ENCODE measurements around the gene TMEM219. TPM values are rescaled to one million over a fixed set of nuclear protein-coding genes. Genes with fewer than 3 reads are reported as not detected.
"Not testable (repeated sequence)": the region's sequence is repeated elsewhere in the genome, so short reads cannot be mapped to it uniquely, and the experiment has no call there.

Gene TMEM219
- total and polyA plus RNA-seq, 4 donors, result 56.4 to 210 (median 134) TPM

DNA sequence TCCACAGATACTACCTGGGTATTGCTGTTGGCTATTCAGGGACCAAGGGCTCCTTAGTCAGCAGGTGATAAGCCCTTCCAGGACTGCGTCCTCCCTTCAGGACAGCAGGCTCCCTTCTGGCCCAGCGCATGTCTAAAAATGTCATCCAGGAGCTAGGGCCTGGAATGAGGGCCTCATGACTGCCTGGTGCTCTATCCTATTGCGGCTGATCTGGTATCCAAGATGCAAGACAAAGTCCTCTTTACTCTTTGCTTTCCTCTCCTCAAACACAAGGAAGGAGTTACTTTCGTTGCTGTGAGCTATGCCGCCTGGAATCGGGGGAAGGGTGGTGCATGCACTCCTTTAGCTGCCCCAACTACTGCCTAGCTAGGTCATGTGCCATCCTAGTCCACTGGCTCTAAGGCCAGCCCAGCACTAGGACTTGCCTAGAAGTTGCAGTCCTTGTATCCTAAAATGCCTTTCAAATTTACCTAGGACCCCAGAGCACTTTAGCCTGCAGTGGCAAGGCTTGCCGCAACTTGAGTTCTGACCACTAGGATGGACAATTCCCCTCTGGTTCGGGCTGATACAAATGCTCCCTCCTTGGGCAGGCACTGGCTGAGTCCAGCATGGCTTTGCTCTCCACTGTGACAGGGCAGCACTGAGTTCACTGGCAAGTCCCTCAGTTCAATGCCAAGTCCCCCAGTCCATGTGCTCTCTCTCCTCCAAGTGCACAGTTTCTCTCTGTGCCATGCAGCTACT, 10.1 kb upstream of the TMEM219 start:
- 88% methylated on average over 8 of the region's 8 CpGs for WGBS, 2 donors
- Histone ChIP-seq H3K36me3 (ENCODE audit: control insufficient read depth in 4 of 4, insufficient read depth in 4 of 4, low read length in 4 of 4) (no peaks in the 10 kb centered on the region), H3K27ac (ENCODE audit: low read depth in 1 of 2, low read length in 1 of 2) (no peak overlapping the region), H3K27me3 (ENCODE audit: control insufficient read depth in 3 of 3, insufficient read depth in 3 of 3, low read length in 2 of 3) (no peaks in the 10 kb centered on the region), H3K9me3 (ENCODE audit: control insufficient read depth in 4 of 4, insufficient read depth in 3 of 4, low read length in 3 of 4) (no peaks in the 10 kb centered on the region), H3K4me3 (no peak overlapping the region), H3K9ac (ENCODE audit: insufficient read depth in 1 of 2, low read length in 2 of 2) (no peak overlapping the region), H3K4me1 (ENCODE audit: control insufficient read depth in 5 of 5, insufficient read depth in 5 of 5, low read length in 5 of 5) (no peaks in the 10 kb centered on the region)
- TF ChIP-seq, protein P1, sequence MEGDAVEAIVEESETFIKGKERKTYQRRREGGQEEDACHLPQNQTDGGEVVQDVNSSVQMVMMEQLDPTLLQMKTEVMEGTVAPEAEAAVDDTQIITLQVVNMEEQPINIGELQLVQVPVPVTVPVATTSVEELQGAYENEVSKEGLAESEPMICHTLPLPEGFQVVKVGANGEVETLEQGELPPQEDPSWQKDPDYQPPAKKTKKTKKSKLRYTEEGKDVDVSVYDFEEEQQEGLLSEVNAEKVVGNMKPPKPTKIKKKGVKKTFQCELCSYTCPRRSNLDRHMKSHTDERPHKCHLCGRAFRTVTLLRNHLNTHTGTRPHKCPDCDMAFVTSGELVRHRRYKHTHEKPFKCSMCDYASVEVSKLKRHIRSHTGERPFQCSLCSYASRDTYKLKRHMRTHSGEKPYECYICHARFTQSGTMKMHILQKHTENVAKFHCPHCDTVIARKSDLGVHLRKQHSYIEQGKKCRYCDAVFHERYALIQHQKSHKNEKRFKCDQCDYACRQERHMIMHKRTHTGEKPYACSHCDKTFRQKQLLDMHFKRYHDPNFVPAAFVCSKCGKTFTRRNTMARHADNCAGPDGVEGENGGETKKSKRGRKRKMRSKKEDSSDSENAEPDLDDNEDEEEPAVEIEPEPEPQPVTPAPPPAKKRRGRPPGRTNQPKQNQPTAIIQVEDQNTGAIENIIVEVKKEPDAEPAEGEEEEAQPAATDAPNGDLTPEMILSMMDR (IDR thresholded peaks at IDR 0.05; ENCODE audit: control extremely low read depth, extremely low read depth), result no peak
- no peak for DNase-seq
- no peak for ATAC-seq (ENCODE audit: insufficient read depth, low FRiP score)

DNA sequence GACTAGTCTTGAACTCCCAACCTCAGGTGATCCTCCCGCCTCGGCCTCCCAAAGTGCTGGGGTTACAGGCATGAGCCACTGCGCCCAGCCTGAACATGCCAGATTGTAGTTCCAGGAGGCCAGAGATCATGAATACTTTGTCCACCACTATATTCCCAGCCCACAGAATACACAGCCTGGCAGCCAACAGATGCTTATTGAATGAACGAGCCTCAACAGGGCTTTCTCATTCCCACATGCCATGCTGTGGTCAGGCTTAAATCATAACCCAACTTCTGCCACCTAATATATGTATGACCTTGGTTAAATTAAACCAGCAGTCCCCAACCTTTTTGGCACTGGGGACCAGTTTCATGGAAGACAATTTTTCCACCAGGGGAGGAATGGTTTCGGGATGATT, 3.1 kb upstream of the TMEM219 start:
- 89 to 94% methylated on average over 5 of the region's 5 CpGs for WGBS, 2 donors
- TF ChIP-seq, protein P1 (IDR thresholded peaks at IDR 0.05; ENCODE audit: control extremely low read depth, extremely low read depth), result no peak
- no peak for DNase-seq

DNA sequence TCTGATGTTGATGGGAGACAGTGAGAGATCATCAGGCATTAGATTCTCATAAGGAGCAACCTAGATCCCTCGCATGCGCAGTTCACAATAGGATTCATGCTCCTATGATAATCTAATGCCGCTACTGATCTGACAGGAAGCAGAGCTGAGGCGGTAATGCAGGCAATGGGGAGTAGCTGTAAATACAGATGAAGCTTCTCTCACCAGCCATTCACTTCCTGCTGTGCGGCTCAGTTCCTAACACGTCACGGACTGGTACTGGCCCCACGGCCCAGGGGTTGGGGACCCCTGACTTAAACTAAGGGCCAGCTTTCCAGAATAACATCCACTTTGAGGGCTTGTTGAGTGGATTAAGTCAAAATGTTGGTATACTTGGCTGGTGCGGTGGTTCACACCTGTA, 2.6 kb upstream of the TMEM219 start:
- Histone ChIP-seq H3K4me1 (ENCODE audit: control insufficient read depth in 5 of 5, insufficient read depth in 5 of 5, low read length in 5 of 5) (peaks cover 0 to 15% (median 4%) of the 10 kb centered on the region in 5 donors), H3K9ac (ENCODE audit: insufficient read depth in 1 of 2, low read length in 2 of 2) (no peak overlapping the region), H3K4me3 (no peak overlapping the region), H3K36me3 (ENCODE audit: control insufficient read depth in 4 of 4, insufficient read depth in 4 of 4, low read length in 4 of 4) (no peaks in the 10 kb centered on the region), H3K9me3 (ENCODE audit: control insufficient read depth in 4 of 4, insufficient read depth in 3 of 4, low read length in 3 of 4) (no peaks in the 10 kb centered on the region), H3K27me3 (ENCODE audit: control insufficient read depth in 3 of 3, insufficient read depth in 3 of 3, low read length in 2 of 3) (no peaks in the 10 kb centered on the region), H3K27ac (ENCODE audit: low read depth in 1 of 2, low read length in 1 of 2) (no peak overlapping the region)
- 81 to 86% methylated on average over 9 of the region's 9 CpGs for WGBS, 2 donors
- no peak for DNase-seq
- ATAC-seq (ENCODE audit: insufficient read depth, low FRiP score), result no peak
- TF ChIP-seq, protein P1 (IDR thresholded peaks at IDR 0.05; ENCODE audit: control extremely low read depth, extremely low read depth), result no peak

More for the DNA sequence above, 3.1 kb upstream of the TMEM219 start:
- Histone ChIP-seq H3K27ac (ENCODE audit: low read depth in 1 of 2, low read length in 1 of 2) (no peak overlapping the region), H3K27me3 (ENCODE audit: control insufficient read depth in 3 of 3, insufficient read depth in 3 of 3, low read length in 2 of 3) (no peaks in the 10 kb centered on the region), H3K4me1 (ENCODE audit: control insufficient read depth in 5 of 5, insufficient read depth in 5 of 5, low read length in 5 of 5) (peaks cover 0 to 15% (median 4%) of the 10 kb centered on the region in 5 donors), H3K9ac (ENCODE audit: insufficient read depth in 1 of 2, low read length in 2 of 2) (no peak overlapping the region), H3K9me3 (ENCODE audit: control insufficient read depth in 4 of 4, insufficient read depth in 3 of 4, low read length in 3 of 4) (no peaks in the 10 kb centered on the region), H3K36me3 (ENCODE audit: control insufficient read depth in 4 of 4, insufficient read depth in 4 of 4, low read length in 4 of 4) (no peaks in the 10 kb centered on the region), H3K4me3 (no peak overlapping the region)
- ATAC-seq (ENCODE audit: insufficient read depth, low FRiP score), result no peak

DNA sequence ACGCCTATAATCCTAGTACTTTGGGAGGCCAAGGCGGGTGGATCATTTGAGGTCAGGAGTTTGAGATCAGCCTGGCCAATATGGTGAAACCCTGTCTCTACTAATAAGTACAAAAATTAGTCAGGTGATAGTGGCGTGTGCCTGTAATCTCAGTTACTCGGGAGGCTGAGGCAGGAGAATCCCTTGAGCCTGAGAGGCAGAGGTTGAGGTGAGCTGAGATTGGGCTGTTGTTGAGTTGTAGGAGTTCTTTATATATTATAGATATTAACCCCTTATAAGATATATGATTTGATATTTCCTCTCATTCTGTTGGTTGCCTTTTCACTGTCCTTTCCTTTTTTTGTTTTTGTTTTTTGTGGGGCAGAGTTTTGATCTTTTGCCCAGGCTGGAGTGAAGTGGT, 2.1 kb upstream of the TMEM219 start:
- 90 to 95% methylated on average over 4 of the region's 4 CpGs for WGBS, 2 donors
- not testable (repeated sequence) for H3K9me3 ChIP-seq (ENCODE audit: control insufficient read depth in 4 of 4, insufficient read depth in 3 of 4, low read length in 3 of 4); H3K27ac ChIP-seq (ENCODE audit: low read depth in 1 of 2, low read length in 1 of 2); H3K9ac ChIP-seq (ENCODE audit: insufficient read depth in 1 of 2, low read length in 2 of 2); H3K36me3 ChIP-seq (ENCODE audit: control insufficient read depth in 4 of 4, insufficient read depth in 4 of 4, low read length in 4 of 4); DNase-seq; ATAC-seq (ENCODE audit: insufficient read depth, low FRiP score); H3K4me3 ChIP-seq; H3K27me3 ChIP-seq (ENCODE audit: control insufficient read depth in 3 of 3, insufficient read depth in 3 of 3, low read length in 2 of 3)
- peaks cover 0 to 15% (median 4%) of the 10 kb centered on the region in 5 donors for H3K4me1 ChIP-seq (ENCODE audit: control insufficient read depth in 5 of 5, insufficient read depth in 5 of 5, low read length in 5 of 5)
